AG09319 (cell line): Measurements from ENCODE around the gene NOCT.

Experiments
- DNase-seq: peaks from one replicate; pipeline ENCODE4 v3.0.0-alpha.2; 2010; ENCODE audit warnings: low read depth; ENCODE audit errors: extremely low read depth
- TF ChIP-seq, protein P1 (sequence below): IDR thresholded peaks from 2 replicates; pipeline ENCODE4 v1.5.1; 2011; ENCODE audit warnings: low read depth, mild to moderate bottlenecking, inconsistent platforms, low read length, moderate library complexity

The NOCT gene, protein sequence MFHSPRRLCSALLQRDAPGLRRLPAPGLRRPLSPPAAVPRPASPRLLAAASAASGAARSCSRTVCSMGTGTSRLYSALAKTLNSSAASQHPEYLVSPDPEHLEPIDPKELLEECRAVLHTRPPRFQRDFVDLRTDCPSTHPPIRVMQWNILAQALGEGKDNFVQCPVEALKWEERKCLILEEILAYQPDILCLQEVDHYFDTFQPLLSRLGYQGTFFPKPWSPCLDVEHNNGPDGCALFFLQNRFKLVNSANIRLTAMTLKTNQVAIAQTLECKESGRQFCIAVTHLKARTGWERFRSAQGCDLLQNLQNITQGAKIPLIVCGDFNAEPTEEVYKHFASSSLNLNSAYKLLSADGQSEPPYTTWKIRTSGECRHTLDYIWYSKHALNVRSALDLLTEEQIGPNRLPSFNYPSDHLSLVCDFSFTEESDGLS

DNA sequence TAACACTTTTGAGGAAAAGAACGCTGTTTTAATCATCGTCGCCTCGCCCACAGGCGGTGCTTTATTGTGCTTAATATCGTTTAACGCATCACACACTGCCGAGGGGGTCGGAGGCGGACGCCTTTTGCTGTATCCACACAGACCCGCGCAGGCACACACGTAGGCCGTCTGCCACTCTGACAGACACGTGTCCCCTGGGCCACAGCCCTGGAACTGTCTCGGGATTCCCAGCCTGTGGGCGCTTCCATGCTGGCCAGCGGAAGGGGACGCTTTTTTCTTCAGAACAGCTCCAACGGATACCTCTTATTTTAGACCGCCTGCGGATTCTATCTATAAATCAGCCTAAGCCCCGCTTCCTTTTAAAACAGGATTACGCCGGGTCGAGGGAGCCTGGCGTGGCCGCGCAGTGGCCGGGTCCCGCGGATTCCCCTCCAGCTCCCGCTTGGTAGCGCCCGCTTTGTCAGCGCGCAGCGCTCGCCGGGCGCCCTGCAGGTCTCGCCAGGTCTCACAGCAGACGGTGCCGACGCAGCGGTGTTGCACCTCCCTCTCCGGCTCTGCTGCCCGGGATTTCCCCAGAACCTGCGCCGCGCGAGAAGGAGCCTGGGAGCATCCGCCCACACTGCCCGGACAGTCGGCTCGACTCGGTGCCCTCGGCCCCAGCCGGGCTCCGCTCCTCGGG, at the start of gene NOCT:
Gene NOCT, plus strand, starts transcription at position 513 of the 679 bp plus-strand sequence. CDS start 201 bp downstream, outside the sequence.
- TF ChIP-seq, protein P1, sequence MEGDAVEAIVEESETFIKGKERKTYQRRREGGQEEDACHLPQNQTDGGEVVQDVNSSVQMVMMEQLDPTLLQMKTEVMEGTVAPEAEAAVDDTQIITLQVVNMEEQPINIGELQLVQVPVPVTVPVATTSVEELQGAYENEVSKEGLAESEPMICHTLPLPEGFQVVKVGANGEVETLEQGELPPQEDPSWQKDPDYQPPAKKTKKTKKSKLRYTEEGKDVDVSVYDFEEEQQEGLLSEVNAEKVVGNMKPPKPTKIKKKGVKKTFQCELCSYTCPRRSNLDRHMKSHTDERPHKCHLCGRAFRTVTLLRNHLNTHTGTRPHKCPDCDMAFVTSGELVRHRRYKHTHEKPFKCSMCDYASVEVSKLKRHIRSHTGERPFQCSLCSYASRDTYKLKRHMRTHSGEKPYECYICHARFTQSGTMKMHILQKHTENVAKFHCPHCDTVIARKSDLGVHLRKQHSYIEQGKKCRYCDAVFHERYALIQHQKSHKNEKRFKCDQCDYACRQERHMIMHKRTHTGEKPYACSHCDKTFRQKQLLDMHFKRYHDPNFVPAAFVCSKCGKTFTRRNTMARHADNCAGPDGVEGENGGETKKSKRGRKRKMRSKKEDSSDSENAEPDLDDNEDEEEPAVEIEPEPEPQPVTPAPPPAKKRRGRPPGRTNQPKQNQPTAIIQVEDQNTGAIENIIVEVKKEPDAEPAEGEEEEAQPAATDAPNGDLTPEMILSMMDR = no peak; the same call in 1 of the 2 replicates
- DNase-seq = peak; percentile 66

DNA sequence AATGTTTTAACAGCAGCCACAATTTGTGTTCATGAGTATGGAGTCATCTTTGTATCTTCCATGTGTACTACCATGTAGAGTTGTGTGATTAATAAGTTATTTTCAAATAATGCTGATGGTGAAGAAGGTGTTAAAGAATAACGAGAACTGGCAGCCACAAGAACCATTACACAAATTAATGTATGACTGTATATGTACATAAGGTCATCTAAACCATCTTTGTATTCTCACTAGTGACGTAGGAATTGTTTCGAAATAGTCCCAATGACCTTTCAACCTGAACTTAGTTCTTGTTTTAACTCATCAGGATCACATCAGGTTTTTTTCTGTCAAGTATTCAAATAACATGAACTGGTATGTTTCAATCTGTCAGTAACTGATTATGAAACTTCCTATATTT, 48.3 kb upstream of the NOCT start:
- TF ChIP-seq, protein P1 = no peak
- DNase-seq = no peak

DNA sequence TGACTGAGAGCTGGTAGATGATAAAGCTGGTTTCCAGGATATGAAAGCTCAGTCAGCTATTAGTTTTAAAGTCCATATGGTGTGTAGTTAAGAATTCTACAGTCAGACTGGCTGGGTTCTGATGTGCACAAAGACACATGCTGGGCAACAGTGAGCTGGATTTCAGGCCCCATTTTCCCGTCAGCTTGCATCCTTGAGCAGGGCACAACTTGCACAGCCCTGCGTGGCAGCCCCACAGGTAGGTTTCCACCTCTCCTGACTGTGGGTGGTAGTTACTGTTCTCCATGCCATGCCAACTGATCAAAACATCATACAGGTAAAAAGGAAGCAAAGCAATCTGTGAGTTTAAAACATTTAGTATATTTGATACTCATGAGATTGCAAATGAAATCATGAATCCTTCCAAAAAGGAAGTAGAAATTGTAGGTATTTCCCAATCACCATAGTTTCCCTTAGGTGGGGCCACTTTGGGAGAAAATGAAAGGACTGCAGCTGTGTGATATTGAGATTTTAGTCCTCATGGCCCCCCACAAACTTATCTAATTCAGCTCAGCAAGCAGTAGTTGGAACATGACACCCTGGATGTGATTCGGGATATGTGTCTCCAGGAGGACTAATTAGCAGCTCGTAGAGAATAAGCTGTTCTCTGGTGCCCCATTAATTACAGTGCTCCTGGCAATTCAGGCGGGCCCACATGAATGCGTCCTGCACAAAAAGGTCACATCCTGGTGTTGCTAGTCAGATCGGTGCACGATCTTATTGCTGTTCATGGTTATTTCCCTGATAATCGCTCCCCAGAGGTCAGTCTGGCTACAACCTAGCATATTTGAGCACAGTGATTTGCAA, 42.4 kb upstream of the NOCT start:
- DNase-seq = no peak
- TF ChIP-seq, protein P1 = no peak

DNA sequence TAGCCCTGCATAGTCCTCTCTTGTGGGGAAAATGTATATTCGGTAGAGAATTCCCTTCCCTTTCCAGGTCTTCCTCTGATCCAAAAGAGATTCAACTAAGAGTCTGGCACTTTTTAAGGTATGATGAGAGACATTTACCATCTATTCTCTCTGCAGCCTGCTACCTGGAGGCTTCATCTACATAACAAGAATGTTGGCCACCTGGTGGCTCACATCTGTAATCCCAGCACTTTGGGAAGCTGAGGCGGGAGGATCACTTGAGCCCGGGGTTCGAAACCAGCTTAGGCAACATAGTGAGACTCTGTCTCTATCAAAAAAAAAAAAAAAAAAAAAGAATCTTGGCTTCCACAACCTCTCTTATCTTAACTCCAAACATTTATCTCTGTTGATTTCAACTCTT, 40.4 kb upstream of the NOCT start:
- DNase-seq = no peak
- TF ChIP-seq, protein P1 = no peak

DNA sequence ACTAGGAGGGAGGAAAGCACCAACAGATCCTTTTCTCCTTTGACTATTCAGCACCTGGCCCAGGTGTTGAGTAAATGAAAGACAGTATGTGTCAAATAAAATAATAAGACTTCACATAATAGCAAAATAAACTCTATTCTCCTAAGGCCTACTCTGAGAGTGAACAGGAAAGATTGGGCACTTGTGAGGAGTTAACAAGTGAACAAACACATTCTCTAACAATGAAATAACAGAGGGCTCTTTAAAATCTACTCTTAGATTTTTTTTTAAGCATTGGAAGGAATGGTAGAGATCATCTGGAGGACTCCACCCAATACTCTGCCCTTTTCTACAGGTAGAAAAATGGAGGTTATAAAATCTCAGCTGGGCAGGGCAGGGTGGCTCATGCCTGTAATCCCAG, 39.1 kb upstream of the NOCT start:
- TF ChIP-seq, protein P1 = no peak
- DNase-seq = no peak

DNA sequence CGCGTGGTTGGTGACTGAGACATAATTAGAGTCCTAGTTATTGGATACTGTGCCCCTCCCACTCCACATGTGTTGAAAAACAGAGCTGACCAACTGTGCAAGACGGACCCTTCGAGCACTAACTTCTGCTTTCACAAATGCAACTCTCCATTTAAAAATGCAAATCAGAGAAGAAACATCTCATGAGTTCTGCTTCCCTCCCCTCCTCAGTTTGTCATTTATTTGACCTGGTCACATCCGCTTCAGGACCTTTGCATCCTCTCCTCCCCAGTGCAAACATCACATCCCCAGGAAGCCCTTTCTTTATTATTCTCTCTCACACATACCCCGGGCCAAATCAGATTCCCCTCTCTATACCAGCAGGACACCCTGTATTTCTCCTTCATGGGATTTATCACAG, 38.1 kb upstream of the NOCT start:
- no peak for DNase-seq
- TF ChIP-seq, protein P1 = no peak
